Activated naive CD8-positive, alpha-beta T cell (primary cell): Measurements from ENCODE around the gene ROCK1.
"Not testable (repeated sequence)": the region's sequence is repeated elsewhere in the genome, so short reads cannot be mapped to it uniquely, and the experiment has no call there.

ENCODE experiments used
- H3K27ac Mint-ChIP-seq: one replicate; pipeline ENCODE4 v1.8.0; 2021; ENCODE audit warnings: mixed read lengths
- H3K27me3 Mint-ChIP-seq: one replicate; pipeline ENCODE4 v1.8.0; 2021; ENCODE audit warnings: mixed read lengths
- H3K36me3 Mint-ChIP-seq: one replicate; pipeline ENCODE4 v1.8.0; 2021; ENCODE audit warnings: mixed read lengths
- H3K4me1 Mint-ChIP-seq: one replicate; pipeline ENCODE4 v1.8.0; 2021; ENCODE audit warnings: low read depth, mixed read lengths
- H3K4me3 Mint-ChIP-seq: one replicate; pipeline ENCODE4 v1.8.0; 2021; ENCODE audit warnings: mild to moderate bottlenecking, mixed read lengths
- H3K9me3 Mint-ChIP-seq: one replicate; pipeline ENCODE4 v1.8.0; 2021; ENCODE audit warnings: low read depth, mixed read lengths

Gene ROCK1

DNA sequence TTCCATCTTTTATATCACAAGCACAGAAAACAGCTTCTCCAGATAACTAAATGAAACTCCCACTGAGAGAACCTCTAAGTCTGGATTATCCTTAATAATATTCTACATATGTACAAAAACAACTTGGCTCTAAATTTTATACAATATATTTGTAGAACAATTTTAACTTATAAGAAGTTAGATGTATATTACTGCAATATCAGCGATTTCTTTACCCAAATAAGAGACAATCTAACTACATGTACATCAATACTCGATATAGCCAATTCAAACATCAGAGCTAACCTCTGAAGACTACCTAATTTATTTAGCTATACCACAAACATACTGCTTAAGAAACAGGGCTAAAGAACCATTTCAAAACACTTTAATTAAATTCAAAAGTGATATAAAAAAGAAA, 148.6 kb downstream of the ROCK1 start:
- peaks cover 15% of the 10 kb centered on the region for H3K36me3 Mint-ChIP-seq
- H3K9me3 Mint-ChIP-seq: no peaks in the 10 kb centered on the region
- no peaks in the 10 kb centered on the region for H3K4me1 Mint-ChIP-seq
- no peak overlapping the region for H3K27ac Mint-ChIP-seq
- no peak overlapping the region for H3K4me3 Mint-ChIP-seq
- H3K27me3 Mint-ChIP-seq: no peaks in the 10 kb centered on the region

DNA sequence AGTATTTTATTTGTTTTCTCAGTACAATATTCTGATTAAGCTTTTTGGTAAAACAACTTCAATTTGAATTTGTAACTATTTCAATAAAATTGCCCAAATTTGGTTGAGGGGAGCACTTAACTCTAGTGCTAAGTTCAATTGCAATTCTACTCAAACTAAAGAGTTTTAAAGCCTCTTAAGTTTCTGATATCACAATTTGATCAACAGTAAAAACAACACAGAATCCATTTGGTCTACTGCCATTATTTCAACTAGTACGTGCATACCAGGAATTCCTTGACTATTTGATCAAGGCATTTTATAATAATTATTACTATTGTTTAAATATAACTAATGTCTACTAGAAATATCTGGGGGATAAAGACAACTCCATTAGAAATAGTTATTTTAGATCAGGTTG, 150.9 kb downstream of the ROCK1 start:
- Mint-ChIP-seq H3K27me3 (no peaks in the 10 kb centered on the region), H3K9me3 (no peaks in the 10 kb centered on the region), H3K27ac (no peak overlapping the region), H3K4me3 (no peak overlapping the region), H3K4me1 (no peaks in the 10 kb centered on the region), H3K36me3 (peaks cover 12% of the 10 kb centered on the region)

DNA sequence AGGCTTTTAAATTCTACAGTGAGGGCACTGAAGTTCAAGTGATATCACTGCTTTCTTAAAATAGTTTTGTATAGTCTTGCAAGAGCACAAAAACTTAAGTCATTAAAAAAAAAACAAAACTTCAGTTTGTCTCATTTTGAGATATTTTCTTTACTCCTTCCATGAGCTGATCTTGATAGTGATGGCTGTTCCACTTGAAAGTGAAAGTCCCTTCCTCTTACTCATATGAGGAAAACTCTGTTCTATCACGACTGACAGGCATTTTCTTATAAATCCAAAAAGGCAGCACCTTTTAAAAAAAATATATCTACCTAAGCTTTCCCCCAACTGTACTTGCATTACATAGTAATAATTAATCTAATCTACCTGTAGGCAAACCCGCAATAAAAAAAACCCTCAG, 160.8 kb downstream of the ROCK1 start:
- H3K4me1 Mint-ChIP-seq, H3K27me3 Mint-ChIP-seq, H3K9me3 Mint-ChIP-seq, H3K4me3 Mint-ChIP-seq, H3K36me3 Mint-ChIP-seq: not testable (repeated sequence)
- peak overlapping the region; percentile 90 for H3K27ac Mint-ChIP-seq
